Panc1 (cell line): ENCODE measurements around the gene PTPRR.

Experiments
- CTCF ChIP-seq: fragments of 450-650 bp; IDR thresholded peaks from 2 replicates; pipeline ENCODE4 v1.5.1; 2017; ENCODE audit warnings: mild to moderate bottlenecking
- POLR2AphosphoS5 ChIP-seq: IDR thresholded peaks from 2 replicates; pipeline ENCODE4 v1.6.1; 2012; ENCODE audit warnings: mild to moderate bottlenecking, low read depth, low read length, moderate library complexity
- REST ChIP-seq, 2 experiments: IDR thresholded peaks; 2 replicates each; pipeline ENCODE4 v1.6.1; 2011 to 2012; ENCODE audit warnings: low read depth in 2 of 2, control low read depth in 1 of 2, low read length in 1 of 2, mild to moderate bottlenecking in 1 of 2, moderate library complexity in 1 of 2; ENCODE audit not compliant: insufficient read depth in 1 of 2
- SIN3A ChIP-seq: IDR thresholded peaks from 2 replicates; pipeline ENCODE4 v1.6.1; 2012; ENCODE audit warnings: low read depth, mild to moderate bottlenecking, low read length, moderate library complexity, borderline replicate concordance; ENCODE audit not compliant: insufficient read depth
- TCF7L2 ChIP-seq: IDR thresholded peaks from 2 replicates; pipeline ENCODE4 v1.6.1; 2011; ENCODE audit warnings: mild to moderate bottlenecking, low read depth, low read length, inconsistent platforms

- TF ChIP-seq REST (IDR thresholded peaks at IDR 0.05; ENCODE audit: insufficient read depth in 1 of 2, low read depth in 2 of 2, low read length in 1 of 2): no peak
- TF ChIP-seq POLR2AphosphoS5: no peak
- TF ChIP-seq CTCF: no peak
- TF ChIP-seq TCF7L2: no peak
- no peak for TF ChIP-seq SIN3A
These were observed 15.8 kb upstream of the PTPRR start for GRCh38 chr12:70936203-70936813.
